HG02981 (cell line): ENCODE measurements around the gene CCNC.

Source experiments
- ATAC-seq: cut with Tn5 transposase; IDR thresholded peaks from one replicate; pipeline ENCODE4 v1.9.1; 2021; ENCODE audit warnings: mild to moderate bottlenecking, moderate library complexity; ENCODE audit not compliant: unreplicated experiment

Gene CCNC

GRCh38 chr6:99568103-99568933 is at the start of gene CCNC:
TSS of gene CCNC (minus strand) at chr6:99568660. CDS start at chr6:99568527, 133 bp downstream.
- ATAC-seq: peak; percentile 97

GRCh38 chr6:99617131-99617530 is 48.7 kb upstream of the CCNC start:
- no peak for ATAC-seq

DNA sequence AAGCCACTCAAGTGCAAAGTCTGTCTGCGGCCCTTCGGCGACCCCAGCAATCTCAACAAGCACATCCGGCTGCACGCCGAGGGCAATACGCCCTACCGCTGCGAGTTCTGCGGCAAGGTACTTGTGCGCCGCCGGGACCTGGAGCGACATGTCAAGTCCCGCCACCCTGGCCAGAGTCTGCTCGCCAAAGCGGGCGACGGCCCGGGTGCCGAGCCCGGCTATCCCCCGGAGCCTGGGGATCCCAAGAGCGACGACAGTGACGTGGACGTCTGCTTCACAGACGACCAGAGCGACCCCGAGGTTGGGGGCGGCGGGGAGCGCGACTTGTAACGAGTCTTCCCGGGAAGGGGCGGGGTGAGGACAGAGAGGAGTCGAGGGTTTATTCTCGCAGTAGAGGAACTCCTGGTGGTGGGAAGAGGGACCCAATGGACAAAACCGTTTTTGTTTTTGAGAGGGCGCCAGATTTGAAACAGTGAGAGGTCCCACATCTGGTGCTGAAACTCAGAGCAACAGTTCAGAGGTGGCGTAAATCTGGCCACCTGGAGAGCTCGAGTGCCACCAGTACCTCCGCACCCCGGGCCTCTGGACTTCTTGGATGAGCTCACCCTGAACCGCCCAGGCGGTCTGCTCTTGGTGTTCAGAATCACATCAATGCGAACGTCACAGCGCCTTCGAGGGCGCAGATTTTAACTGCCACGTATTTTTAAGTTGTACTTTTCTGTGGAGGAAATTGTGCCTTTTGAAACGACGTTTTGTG is 46.1 kb upstream of the CCNC start:
- ATAC-seq: peak; percentile 4

DNA sequence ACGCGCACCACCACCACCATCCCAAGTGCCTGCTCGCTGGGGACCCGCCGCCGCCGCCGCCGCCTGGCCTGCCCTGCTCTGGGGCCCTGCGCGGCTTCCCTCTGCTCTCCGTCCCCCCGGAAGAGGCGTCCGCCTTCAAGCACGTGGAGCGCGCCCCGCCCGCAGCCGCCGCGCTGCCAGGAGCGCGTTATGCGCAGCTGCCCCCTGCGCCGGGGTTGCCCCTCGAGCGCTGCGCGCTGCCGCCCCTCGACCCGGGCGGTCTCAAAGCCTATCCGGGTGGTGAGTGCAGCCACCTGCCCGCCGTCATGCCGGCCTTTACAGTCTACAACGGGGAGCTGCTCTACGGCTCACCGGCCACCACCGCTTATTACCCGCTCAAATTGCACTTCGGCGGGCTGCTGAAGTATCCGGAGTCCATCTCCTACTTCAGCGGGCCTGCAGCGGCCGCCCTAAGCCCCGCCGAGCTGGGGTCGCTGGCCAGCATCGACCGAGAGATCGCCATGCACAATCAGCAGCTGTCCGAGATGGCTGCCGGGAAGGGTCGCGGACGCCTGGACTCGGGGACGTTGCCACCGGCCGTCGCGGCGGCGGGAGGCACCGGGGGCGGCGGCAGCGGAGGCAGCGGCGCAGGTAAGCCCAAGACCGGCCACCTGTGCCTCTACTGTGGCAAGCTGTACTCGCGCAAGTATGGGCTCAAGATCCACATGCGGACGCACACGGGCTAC is 45.4 kb upstream of the CCNC start:
- ATAC-seq: peak; percentile 54

DNA sequence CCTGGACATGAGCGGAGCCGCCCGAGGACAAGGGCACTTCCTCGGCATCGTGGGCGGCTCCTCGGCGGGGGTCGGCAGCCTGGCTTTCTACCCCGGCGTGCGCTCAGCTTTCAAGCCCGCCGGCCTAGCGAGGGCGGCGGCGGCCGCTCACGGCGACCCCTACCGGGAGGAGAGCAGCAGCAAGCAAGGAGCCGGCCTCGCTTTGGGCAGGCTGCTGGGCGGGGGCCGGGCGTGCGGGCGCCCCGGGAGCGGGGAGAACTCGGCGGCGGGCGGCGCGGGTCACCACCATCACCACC is 44.9 kb upstream of the CCNC start:
- peak; percentile 57 for ATAC-seq

DNA sequence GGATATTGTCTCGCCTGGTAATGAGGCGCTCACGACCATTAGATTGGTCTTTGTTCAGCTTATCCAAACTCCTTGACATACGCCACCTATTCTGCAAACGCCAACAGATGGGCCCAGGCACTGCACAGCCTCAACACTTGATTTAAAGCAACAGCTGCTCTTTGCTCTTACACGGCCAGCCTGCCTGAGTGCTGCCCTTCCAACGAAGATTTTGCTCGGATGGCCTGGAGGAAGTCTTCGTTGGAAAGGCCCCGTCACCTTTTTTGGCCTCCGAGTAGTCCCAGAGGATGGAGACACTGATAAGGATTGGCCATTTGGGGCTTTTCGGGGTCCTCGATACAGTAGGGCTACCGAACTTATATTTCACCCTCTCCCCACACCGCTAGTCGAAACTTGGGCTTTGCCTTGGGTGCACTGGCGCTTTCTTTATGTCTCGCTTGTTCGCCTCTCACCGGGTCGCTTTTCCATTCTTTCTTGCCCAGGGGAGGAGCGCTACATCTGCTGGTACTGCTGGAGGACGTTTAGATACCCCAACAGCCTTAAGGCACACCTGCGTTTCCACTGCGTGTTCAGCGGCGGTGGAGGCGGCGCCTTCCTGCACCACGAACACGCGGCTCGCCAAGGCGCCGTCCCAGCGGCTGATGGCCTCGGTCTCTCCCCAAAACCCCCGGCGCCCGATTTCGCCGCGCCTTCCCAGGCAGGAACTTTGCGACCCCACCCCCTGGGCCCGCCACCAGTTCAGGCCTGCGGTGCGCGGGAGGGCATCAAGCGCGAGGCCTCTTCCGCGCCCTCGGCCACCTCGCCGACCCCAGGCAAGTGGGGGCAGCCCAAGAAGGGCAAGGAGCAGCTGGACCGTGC is 44.3 kb upstream of the CCNC start:
- no peak for ATAC-seq

- peak; percentile 52 for ATAC-seq
Measured at GRCh38 chr6:99611148-99611547, 42.7 kb upstream of the CCNC start.

DNA sequence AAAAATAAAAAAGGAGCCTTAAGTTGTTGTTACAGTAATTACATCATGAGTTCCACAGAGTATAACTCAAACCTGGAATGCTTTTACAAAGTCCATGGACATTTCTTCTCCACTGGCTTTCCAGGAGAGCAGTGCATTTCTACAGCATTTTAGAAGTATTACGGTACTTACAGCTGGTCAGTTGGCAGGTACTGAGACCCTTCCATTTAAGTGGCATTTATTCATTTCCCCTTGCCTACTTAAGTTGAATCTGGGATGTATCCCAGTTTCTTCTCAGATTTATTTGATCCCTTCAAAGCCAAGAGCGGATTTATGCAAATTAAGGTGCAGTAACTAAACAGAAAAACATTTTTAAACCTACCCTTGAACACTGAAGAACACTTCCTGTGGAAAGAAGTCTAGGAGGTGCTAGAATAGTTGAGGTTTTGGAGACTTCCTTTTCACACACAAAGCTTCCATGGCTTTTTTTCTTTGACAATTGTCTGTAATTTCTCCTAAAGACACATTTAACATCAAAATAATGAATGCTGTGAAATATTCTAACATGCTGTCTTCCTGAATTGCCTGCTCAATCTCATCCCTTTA is 41.5 kb upstream of the CCNC start:
- no peak for ATAC-seq

- ATAC-seq: no peak
Measured at GRCh38 chr6:99608886-99609482, 40.5 kb upstream of the CCNC start.

DNA sequence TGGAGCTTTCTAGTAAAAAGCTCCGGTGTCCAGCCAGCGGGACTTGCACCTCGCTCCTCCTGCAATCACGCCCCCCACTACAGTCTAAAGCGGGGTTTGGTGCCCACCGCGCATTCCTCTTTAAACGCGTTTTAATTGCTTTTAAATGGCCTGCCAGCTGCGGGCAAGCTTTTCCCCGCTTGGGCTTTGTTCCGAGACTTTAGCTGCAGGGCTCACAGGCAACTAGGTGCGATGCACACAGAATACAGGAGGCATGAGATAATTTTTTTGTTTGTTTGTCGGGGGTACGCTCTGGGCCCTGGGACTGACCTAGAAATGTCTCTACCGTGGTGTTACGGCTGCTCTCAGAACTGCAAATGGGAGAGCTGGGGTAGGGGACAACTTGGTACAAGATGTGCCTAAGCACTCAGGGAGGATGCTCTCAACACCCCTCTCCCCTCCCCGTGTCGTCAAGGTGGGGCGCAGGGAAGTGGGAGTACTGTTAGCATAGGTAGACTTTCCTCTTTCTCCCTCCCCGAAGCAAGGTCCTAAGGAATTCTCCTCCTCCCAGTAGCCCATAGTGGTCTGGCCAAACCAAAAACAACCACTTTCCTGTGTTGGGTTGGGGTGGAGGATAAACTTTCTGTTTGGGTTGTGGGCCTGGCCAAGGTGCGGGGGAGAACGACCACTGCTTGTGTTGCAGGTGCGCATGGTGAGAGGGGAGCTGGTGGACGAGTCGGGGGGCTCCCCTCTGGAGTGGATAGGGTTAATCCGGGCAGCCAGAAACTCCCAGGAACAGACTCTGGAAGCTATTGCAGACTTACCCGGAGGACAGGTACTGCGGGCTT is 39.8 kb upstream of the CCNC start:
- no peak for ATAC-seq

- no peak for ATAC-seq
Measured at GRCh38 chr6:99607416-99608036, 39.1 kb upstream of the CCNC start.

GRCh38 chr6:99606656-99607415 is 38.4 kb upstream of the CCNC start, which contains the start of gene PRDM13:
TSS of gene PRDM13 (plus strand) at chr6:99606833. CDS start at chr6:99607035, 202 bp downstream.
- ATAC-seq: no peak

GRCh38 chr6:99605911-99606655 is 37.6 kb upstream of the CCNC start:
- no peak for ATAC-seq

DNA sequence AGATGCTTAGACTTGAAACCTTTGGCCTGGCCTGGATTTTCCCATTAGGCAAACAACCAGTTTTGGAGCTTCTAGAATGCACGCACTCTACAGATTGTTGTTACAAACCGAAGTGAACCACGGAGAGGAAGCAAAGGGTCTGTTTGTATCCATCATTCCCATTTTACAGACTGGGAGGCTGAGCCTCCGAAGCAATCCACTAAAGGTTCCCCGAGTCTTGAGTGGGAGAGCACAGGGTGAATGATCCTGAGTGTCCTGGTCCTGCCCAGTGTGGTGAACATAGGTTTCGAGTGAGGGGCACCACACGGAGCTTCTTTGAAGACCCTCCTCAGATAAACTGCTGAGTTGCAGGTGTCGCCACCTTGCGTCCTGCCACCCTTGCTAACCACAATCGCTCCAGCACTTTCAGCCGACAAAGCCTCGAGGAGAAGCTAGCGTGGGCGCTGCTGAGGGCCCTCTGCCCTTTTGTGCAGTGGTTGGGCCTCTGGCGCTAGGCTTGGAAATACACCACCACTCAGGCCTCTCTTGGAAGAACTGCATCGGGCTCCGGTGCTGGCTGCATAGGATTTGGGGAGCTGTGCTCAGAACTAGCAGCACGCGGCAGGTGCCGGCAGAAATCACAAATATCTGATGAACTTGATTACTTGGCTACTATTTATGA is 36.7 kb upstream of the CCNC start:
- ATAC-seq: no peak

- no peak for ATAC-seq
Measured at GRCh38 chr6:99604166-99605073, 36.0 kb upstream of the CCNC start.
